HG03139 (cell line): ENCODE results near the gene ZNF664.

Source experiments
- ATAC-seq: cut with Tn5 transposase; IDR thresholded peaks from one replicate; pipeline ENCODE4 v1.9.1; 2021; ENCODE audit not compliant: unreplicated experiment

Gene ZNF664

GRCh38 chr12:124049451-124050094, 76.6 kb downstream of the ZNF664 start:
- ATAC-seq, result no peak

DNA sequence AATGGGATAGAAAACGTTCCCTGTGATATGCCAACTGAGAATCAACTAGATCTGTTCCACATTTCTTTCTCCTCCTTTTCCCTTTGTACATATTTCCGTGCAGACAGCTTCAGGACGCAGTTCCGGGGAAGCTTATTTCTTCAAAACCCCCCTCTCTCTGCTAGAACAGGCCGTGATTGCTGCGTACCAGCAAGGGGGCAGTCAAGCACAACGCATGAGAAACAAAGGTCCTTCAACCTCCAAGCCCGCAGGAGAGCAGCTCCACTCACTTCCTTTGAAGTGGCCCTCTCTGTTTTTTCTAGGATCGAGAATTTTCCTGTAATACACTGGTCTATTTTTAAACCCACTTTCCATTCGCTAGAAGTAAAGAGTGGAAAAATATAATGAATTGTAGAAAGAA, 80.8 kb downstream of the ZNF664 start:
- ATAC-seq, result no peak

DNA sequence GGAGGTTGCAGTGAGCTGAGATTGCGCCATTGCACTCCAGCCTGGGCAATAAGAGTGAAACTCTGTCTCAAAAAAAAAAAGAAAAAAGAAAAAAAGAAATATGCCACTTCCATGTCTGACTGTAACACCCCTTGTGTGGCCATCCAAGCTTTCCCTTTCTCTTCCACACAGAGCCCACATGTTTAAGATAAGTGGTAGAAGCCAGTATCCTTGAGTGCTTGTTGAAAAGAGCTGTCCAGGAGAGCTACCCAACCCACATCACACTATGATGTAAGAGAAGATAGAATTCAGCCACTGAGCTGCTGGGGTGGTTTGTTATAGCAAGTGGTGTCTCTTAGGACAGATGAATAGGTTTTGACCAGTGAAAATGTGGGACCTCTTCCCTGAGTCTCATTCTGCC, 82.1 kb downstream of the ZNF664 start:
- ATAC-seq, result no peak

GRCh38 chr12:124057691-124058090, 84.7 kb downstream of the ZNF664 start:
- ATAC-seq, result no peak

GRCh38 chr12:124059752-124060151, 86.7 kb downstream of the ZNF664 start:
- ATAC-seq, result no peak
